Upper lobe of left lung (tissue), 6 donors: ENCODE data around the gene FNDC3B. TPM values are rescaled to one million over a fixed set of nuclear protein-coding genes. Genes with fewer than 3 reads are reported as not detected.
A peak's percentile ranks its signal among the peaks of the same experiment; 100 is the strongest.

Experiments used
- ATAC-seq, 2 donors: fragments of 200-7000 bp; cut with Tn5 transposase; one replicate each; pipeline ENCODE4 v1.9.1; 2022; ENCODE audit warnings: mild to moderate bottlenecking in 2 of 2, moderate library complexity in 2 of 2; ENCODE audit not compliant: low FRiP score in 2 of 2
- DNase-seq, 2 donors: peaks; one replicate each; pipeline ENCODE4 v3.0.0-alpha.2; 2019 to 2020
- H3K27ac ChIP-seq, 4 donors: fragments of 200-600 bp; sonication (generic); one replicate each; pipeline ENCODE4 v1.5.1; 2016 to 2019
- H3K27me3 ChIP-seq, 4 donors: fragments of 200-600 bp; sonication (generic); one replicate each; pipeline ENCODE4 v1.5.1; 2017 to 2019
- H3K36me3 ChIP-seq, 4 donors: fragments of 200-600 bp; sonication (generic); one replicate each; pipeline ENCODE4 v1.5.1; 2016 to 2019
- H3K4me1 ChIP-seq, 4 donors: fragments of 200-600 bp; sonication (generic); one replicate each; pipeline ENCODE4 v1.5.1; 2018 to 2019
- H3K4me3 ChIP-seq, 4 donors: fragments of 200-600 bp; sonication (generic); one replicate each; pipeline ENCODE4 v1.5.1; 2017 to 2019; ENCODE audit warnings: mild to moderate bottlenecking in 2 of 4, moderate library complexity in 1 of 4
- H3K9me3 ChIP-seq, 4 donors: fragments of 200-600 bp; sonication (generic); one replicate each; pipeline ENCODE4 v1.5.1; 2018 to 2019
- EP300 ChIP-seq, 4 donors: sonication (generic); formaldehyde crosslinking; IDR thresholded peaks; one replicate each; pipeline ENCODE4 v1.5.1; 2017; ENCODE audit warnings: antibody characterized with exemption in 4 of 4, control low read depth in 2 of 4
- POLR2A ChIP-seq, 4 donors: fragments of 450-650 bp; IDR thresholded peaks; one replicate each; pipeline ENCODE4 v1.5.1; 2016 to 2017; ENCODE audit warnings: antibody characterized with exemption in 4 of 4, mild to moderate bottlenecking in 2 of 4
- POLR2AphosphoS5 ChIP-seq, 2 donors: sonication (generic); formaldehyde crosslinking; IDR thresholded peaks; one replicate each; pipeline ENCODE4 v1.5.1; 2017; ENCODE audit warnings: antibody characterized with exemption in 2 of 2
- WGBS, 2 donors: methylation state at CpG; one replicate each; pipeline ENCODE4 v1.1.5; 2017 to 2018; 5-methylcytosine and 5-hydroxymethylcytosine counted together
- total RNA-seq, 6 donors: library from RNA; depleted of rRNA in 4 of 6; stranded (reverse); fragments of >200 nt in 4 of 6; gene quantifications; one replicate each; pipeline versions ENCODE4 v1.1.0 to v1.2.1, GENCODE V29; 2016 to 2021
- TF ChIP-seq, protein P1 (sequence below), 6 experiments: fragments of 450-650 bp in 4 of 6; fragments of 200-600 bp in 2 of 6; sonication (generic) in 2 of 6; IDR thresholded peaks; one replicate each; pipeline ENCODE4 v1.5.1; 2016 to 2019; ENCODE audit warnings: antibody characterized with exemption in 6 of 6
- donor health status: DM: no; HTN: no; CAD: no; lungs with moderate emphysema.
- donor health status: DM: no; HTN: yes; CAD: no; lungs with severe emphysema.

The FNDC3B gene
- total RNA-seq, 6 donors from 2014 or later = 73.3 to 167 (median 119) TPM

DNA sequence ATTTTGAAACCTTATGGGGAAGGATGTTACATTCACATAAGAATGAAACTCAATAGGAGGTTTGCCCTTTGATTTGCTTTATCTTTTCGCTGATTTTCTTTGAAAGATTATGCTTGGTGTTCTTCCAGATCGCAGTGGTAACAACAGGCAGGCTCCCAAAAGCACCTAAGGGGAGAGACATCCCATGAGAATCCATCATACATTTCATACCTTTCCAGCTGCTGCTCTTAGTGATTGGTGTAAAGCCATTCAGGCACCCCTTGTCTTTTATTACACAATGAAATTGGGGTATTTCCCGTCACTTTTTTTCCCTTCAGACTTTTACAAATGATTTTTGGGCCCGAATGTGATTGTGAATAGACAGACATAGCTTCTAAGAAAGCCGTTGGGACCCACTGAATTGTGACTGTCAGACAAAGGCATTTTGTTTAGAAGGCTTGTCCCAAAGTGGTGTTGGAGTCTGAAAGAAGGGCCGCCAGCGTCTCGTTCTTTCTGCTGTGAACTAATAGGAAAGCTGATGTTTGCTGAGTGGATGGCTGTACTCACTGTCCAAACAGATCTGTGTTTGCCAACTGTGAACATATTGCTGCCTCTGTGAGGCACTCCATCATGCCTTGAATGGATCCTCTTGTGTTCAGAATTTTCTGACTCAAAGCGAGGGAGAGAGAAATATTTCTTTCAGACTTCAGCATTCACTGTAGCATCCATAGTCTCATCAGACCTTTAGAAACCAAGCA, 164.3 kb downstream of the FNDC3B start:
- H3K27ac ChIP-seq = peak overlapping the region; percentile 8 to 71 (median 44)
- DNase-seq = peak in 1 of 2 donors; percentile 48
- peaks cover 31 to 54% (median 42%) of the 10 kb centered on the region in 4 donors for H3K4me1 ChIP-seq
- WGBS, 2 donors = 57 to 67% methylated on average over 9 of the region's 9 CpGs
- no peaks in the 10 kb centered on the region for H3K9me3 ChIP-seq
- no peak overlapping the region for H3K4me3 ChIP-seq
- ATAC-seq = peak; percentile 31 to 75
- H3K27me3 ChIP-seq = no peaks in the 10 kb centered on the region
- TF ChIP-seq POLR2AphosphoS5 (IDR thresholded peaks at IDR 0.05) (no peak), EP300 (IDR thresholded peaks at IDR 0.05) (no peak), POLR2A (IDR thresholded peaks at IDR 0.05) (no peak)
- TF ChIP-seq, protein P1, sequence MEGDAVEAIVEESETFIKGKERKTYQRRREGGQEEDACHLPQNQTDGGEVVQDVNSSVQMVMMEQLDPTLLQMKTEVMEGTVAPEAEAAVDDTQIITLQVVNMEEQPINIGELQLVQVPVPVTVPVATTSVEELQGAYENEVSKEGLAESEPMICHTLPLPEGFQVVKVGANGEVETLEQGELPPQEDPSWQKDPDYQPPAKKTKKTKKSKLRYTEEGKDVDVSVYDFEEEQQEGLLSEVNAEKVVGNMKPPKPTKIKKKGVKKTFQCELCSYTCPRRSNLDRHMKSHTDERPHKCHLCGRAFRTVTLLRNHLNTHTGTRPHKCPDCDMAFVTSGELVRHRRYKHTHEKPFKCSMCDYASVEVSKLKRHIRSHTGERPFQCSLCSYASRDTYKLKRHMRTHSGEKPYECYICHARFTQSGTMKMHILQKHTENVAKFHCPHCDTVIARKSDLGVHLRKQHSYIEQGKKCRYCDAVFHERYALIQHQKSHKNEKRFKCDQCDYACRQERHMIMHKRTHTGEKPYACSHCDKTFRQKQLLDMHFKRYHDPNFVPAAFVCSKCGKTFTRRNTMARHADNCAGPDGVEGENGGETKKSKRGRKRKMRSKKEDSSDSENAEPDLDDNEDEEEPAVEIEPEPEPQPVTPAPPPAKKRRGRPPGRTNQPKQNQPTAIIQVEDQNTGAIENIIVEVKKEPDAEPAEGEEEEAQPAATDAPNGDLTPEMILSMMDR (IDR thresholded peaks at IDR 0.05) = no peak
- no peaks in the 10 kb centered on the region for H3K36me3 ChIP-seq

DNA sequence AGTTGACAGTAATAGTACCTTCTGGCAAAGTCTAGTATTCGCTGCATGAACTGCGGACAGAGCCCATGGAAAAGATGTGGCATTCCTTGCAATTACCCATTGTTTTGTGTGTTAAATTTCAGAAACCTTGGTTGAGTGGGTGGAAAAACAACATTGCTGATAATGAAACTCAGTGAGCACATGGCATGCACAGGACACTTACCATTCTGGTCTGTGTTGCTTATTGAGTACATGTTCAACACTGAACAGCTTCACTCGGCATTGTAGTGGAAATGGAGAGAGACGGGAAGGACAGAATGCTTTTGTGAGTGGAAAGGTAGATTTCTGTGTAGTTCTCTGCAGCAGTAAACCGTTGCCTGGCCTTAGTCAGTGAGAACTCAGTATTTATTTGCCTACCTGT, 165.3 kb downstream of the FNDC3B start:
- 83% methylated on average over 5 of the region's 5 CpGs for WGBS, 2 donors
- Histone ChIP-seq H3K4me3 (no peak overlapping the region), H3K9me3 (no peaks in the 10 kb centered on the region), H3K36me3 (peaks cover 0 to 2% (median 0%) of the 10 kb centered on the region in 4 donors), H3K4me1 (peaks cover 32 to 60% (median 46%) of the 10 kb centered on the region in 4 donors), H3K27me3 (no peaks in the 10 kb centered on the region), H3K27ac (no peak overlapping the region)
- TF ChIP-seq, protein P1 (IDR thresholded peaks at IDR 0.05) = no peak
- TF ChIP-seq POLR2A (IDR thresholded peaks at IDR 0.05) = no peak
- TF ChIP-seq EP300 (IDR thresholded peaks at IDR 0.05) = no peak
- TF ChIP-seq POLR2AphosphoS5 (IDR thresholded peaks at IDR 0.05) = no peak
- ATAC-seq (no peak), DNase-seq (no peak)

DNA sequence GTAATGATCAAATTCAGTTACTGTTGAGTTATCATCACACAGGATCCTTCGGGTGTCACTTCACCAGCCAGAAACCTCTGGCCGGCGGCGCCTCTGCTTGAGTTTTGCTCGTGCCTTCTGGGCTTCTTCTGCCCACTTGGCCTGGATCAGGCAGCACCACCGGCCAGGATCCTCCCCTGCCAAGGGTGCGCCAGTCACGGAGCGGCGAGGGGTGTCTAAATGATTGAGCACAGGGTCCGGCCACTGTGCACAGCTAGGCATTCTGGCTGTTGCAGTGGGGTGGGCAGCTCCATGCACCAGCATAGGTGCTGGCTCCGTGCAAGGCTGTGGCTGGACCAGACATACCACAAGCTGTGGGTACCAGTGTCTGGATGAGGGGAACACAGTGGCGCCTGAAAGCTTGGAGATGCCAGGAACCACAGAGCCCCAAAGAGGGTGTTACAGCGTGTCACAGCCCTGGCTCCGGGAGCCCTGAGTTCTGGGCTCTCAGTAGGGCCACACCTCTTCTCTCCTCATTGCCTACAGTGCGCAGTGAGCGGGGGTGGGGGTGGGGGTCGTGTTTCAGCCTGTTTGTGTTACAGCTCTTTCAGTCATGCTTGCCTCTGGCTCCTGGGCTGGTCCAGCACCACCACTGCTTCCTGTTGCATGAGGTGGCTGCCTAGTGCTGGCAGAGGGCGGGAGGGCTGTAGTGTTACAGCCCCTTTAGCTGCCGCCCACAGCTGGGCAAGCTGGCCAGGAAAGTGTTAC, 169.4 kb downstream of the FNDC3B start:
- Histone ChIP-seq H3K9me3 (no peaks in the 10 kb centered on the region), H3K27ac (no peak overlapping the region), H3K36me3 (peaks cover 0 to 4% (median 0%) of the 10 kb centered on the region in 4 donors), H3K4me3 (no peak overlapping the region), H3K4me1 (peaks cover 21 to 41% (median 28%) of the 10 kb centered on the region in 4 donors), H3K27me3 (no peaks in the 10 kb centered on the region)
- DNase-seq (peak in 1 of 2 donors; percentile 47), ATAC-seq (peak in 1 of 2 donors; percentile 40)
- WGBS, 2 donors = 93 to 95% methylated on average over 6 to 16 of the region's 20 CpGs
- TF ChIP-seq EP300 (IDR thresholded peaks at IDR 0.05) = no peak
- TF ChIP-seq POLR2AphosphoS5 (IDR thresholded peaks at IDR 0.05) = no peak
- TF ChIP-seq POLR2A (IDR thresholded peaks at IDR 0.05) = no peak
- TF ChIP-seq, protein P1 (IDR thresholded peaks at IDR 0.05) = no peak

DNA sequence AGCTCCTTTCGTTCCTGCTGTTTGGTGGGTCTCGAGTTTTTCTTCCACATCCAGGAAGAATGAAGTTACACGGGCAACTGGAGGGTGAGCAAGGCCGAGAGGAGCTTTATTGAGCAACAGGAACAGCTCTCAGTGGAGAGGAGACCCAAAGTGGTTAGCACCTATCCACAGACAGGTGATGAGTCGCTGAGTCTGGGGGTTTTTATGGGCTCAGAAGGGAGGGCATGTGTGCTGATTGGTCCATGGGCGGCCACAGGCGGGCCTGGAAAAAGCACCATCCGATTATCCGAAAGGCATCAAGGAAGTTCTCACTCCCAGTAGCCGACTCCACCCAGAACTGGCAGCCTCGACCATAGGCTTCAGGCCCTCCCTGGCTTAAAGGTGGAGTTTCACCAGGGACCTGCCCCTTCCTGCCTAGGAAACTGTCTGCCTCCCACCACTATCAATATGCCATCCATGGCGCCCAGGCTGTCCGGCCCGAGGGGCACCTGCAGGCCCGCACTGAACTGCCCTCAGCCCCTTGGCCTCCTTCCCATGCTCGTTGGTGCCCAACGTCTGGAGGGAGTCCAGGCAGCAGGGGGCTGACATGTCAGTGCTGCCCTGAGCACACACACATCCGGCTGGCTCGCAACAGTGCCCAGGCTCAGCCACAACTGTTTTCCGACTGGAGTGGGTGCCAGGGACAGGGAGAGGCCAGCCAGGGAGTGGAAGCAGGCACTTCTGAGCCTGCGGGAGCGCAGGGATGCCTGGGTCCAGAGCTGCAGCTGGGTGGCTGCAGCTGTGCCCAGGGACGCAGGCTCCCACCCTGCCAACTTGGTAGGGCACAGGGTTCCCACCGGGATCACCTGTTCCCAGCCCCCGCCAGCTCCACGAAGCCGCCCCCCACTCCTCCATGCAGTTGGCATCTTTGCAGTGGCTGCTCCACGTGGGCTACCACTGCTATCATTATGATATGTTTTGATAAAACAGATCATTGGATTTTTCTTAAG, 170.2 kb downstream of the FNDC3B start:
- Histone ChIP-seq H3K27ac (peak overlapping the region in 1 of 4 donors; percentile 18), H3K27me3 (no peaks in the 10 kb centered on the region), H3K9me3 (no peaks in the 10 kb centered on the region), H3K4me3 (no peak overlapping the region), H3K36me3 (peaks cover 0 to 4% (median 0%) of the 10 kb centered on the region in 4 donors), H3K4me1 (peaks cover 16 to 35% (median 27%) of the 10 kb centered on the region in 4 donors)
- ATAC-seq (peak; percentile 4 to 37), DNase-seq (peak in 1 of 2 donors; percentile 65)
- WGBS, 2 donors = 80 to 81% methylated on average over 22 to 28 of the region's 28 CpGs
- TF ChIP-seq, protein P1 (IDR thresholded peaks at IDR 0.05) = no peak
- no peak for TF ChIP-seq POLR2AphosphoS5 (IDR thresholded peaks at IDR 0.05)
- no peak for TF ChIP-seq EP300 (IDR thresholded peaks at IDR 0.05)
- TF ChIP-seq POLR2A (IDR thresholded peaks at IDR 0.05) = no peak
